Measurements from ENCODE around the gene COL23A1. TPM values are rescaled to one million over a fixed set of nuclear protein-coding genes. Genes with fewer than 3 reads are reported as not detected.

COL23A1 gene
- total and polyA plus RNA-seq, 2 of the 13 experiments (the other 11 are each of a cell fraction or from before 2014, with no cell fraction given): not detected

- TF ChIP-seq ZBTB10 (CRISPR knock-in tag; IDR thresholded peaks at IDR 0.05; ENCODE audit: borderline replicate concordance) (peak; percentile 31; the same call in 1 of the 2 replicates), ELK4 (CRISPR knock-in tag; IDR thresholded peaks at IDR 0.05; ENCODE audit: borderline replicate concordance) (no peak), NFYC (CRISPR knock-in tag; IDR thresholded peaks at IDR 0.05) (peak; percentile 100), U2AF2 (IDR thresholded peaks at IDR 0.05; ENCODE audit: low read depth, low read length) (no peak), ZNF225 (CRISPR knock-in tag; IDR thresholded peaks at IDR 0.05) (peak; percentile 93), KDM3A (CRISPR knock-in tag; IDR thresholded peaks at IDR 0.05; ENCODE audit: low read depth) (0 out of 2 replicates have a peak, but pooled peaks have one; percentile 50), POLR2G (IDR thresholded peaks at IDR 0.05; ENCODE audit: low read depth, low read length) (peak; percentile 100), FOXJ3 (CRISPR knock-in tag; IDR thresholded peaks at IDR 0.05; ENCODE audit: borderline replicate concordance) (no peak; the same call in 1 of the 2 replicates), RBFOX2 (IDR thresholded peaks at IDR 0.05; ENCODE audit: low read depth, low read length) (peak; percentile 99), ZBED4 (CRISPR knock-in tag; IDR thresholded peaks at IDR 0.05; ENCODE audit: borderline replicate concordance) (no peak), ZNF570 (CRISPR knock-in tag; IDR thresholded peaks at IDR 0.05; ENCODE audit: borderline replicate concordance) (peak; percentile 58; the same call in 1 of the 2 replicates), ZGPAT (CRISPR knock-in tag; IDR thresholded peaks at IDR 0.05) (peak; percentile 82; the same call in 1 of the 2 replicates), ZNF34 (CRISPR knock-in tag; IDR thresholded peaks at IDR 0.05; ENCODE audit: borderline replicate concordance) (no peak), ZNF282 (IDR thresholded peaks at IDR 0.05; ENCODE audit: partially characterized antibody) (no peak), EEA1 (CRISPR knock-in tag; IDR thresholded peaks at IDR 0.05; ENCODE audit: borderline replicate concordance) (0 out of 2 replicates have a peak, but pooled peaks have one; percentile 59), ZNF598 (CRISPR knock-in tag; IDR thresholded peaks at IDR 0.05; ENCODE audit: borderline replicate concordance) (peak; percentile 78; the same call in 1 of the 2 replicates), RAD51 (IDR thresholded peaks at IDR 0.05; ENCODE audit: borderline replicate concordance) (no peak)
These were observed 385.8 kb downstream of the COL23A1 start, which contains the start of gene HNRNPAB (continued) for GRCh38 chr5:178204182-178204934.
